GM18505 (cell line): ENCODE measurements around the gene CCRL2.

Source experiments
- ATAC-seq: cut with Tn5 transposase; IDR thresholded peaks from one replicate; pipeline ENCODE4 v1.9.1; 2021; ENCODE audit not compliant: unreplicated experiment
- POLR2A ChIP-seq: IDR thresholded peaks from 4 replicates; pipeline ENCODE4 v1.6.1; 2011; ENCODE audit warnings: borderline replicate concordance; ENCODE audit not compliant: insufficient read depth, insufficient read length; ENCODE audit errors: extremely low read depth

The CCRL2 gene

DNA sequence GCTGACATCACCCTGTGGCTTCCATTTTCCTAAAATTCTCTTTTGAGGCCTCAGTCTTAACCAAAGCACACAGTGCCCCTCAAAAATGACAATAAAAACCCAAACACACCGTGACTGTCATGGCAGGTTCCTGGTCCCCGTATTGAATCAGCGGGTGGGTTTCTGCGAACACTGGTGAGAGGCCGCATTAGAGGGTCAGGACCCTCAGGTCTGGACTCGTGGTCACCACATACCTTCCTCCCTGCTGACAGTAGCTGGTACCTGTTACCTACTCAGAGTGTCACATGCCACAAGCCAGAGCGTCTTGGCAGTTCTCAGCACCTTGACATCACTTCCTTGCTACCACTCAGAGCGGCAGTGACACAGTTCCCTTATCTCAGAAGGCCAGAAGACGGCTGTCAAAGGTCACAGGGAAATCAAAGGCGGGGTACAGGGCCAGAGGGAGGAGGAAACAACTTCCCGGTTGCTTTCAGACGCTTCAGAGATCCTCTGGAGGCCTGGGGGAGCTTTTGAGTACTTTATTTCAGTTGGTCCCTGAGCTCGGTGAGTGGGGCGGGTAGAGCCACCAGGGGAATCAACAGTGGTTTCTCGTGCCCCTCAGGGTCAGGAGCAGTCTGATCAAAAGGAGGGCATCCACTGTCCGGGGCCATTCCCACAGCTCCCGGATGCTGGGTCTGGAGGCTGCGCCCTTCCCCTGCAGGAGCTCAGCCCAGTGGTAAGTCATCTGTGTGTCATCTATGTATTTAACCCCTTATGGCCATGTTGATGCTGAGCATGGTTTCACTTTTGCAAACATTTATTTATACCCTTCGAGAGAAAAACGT, at the start of gene CCRL2, which contains the start of gene CCR5AS:
Gene CCRL2, plus strand, starts transcription at position 472 of the 824 bp plus-strand sequence. CDS start 821 bp downstream, outside the sequence.
Gene CCR5AS, minus strand, starts transcription at position 279 of the 824 bp plus-strand sequence.
- no peak for ATAC-seq
- no peak for TF ChIP-seq POLR2A

GRCh38 chr3:46358466-46358865, 48.6 kb upstream of the CCRL2 start:
- ATAC-seq, result no peak
- TF ChIP-seq POLR2A, result no peak

GRCh38 chr3:46359733-46360493, 47.1 kb upstream of the CCRL2 start:
- no peak for ATAC-seq
- no peak for TF ChIP-seq POLR2A

- ATAC-seq, result no peak
- no peak for TF ChIP-seq POLR2A
Measured at GRCh38 chr3:46360907-46361306, 46.2 kb upstream of the CCRL2 start.

- no peak for TF ChIP-seq POLR2A
- no peak for ATAC-seq
Measured at GRCh38 chr3:46361408-46362283, 45.4 kb upstream of the CCRL2 start.

DNA sequence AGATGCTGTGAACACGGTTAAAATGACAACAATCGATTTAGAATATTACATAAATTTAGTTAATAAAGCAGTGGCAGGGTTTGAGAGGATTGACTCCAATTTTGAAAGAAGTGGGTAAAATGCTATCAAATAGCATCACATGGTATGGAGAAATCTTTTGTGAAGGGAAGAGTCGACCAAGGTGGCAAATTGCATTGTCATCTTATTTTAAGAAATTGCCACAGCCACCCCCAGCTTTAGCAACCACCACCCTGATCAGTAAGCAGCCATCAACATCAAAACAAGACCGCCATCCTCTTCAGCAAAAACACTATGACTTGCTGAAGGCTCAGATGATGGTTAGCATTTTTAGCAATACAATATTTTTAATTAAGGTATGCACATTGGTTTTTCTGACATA, 42.0 kb upstream of the CCRL2 start:
- TF ChIP-seq POLR2A, result no peak
- ATAC-seq, result no peak

DNA sequence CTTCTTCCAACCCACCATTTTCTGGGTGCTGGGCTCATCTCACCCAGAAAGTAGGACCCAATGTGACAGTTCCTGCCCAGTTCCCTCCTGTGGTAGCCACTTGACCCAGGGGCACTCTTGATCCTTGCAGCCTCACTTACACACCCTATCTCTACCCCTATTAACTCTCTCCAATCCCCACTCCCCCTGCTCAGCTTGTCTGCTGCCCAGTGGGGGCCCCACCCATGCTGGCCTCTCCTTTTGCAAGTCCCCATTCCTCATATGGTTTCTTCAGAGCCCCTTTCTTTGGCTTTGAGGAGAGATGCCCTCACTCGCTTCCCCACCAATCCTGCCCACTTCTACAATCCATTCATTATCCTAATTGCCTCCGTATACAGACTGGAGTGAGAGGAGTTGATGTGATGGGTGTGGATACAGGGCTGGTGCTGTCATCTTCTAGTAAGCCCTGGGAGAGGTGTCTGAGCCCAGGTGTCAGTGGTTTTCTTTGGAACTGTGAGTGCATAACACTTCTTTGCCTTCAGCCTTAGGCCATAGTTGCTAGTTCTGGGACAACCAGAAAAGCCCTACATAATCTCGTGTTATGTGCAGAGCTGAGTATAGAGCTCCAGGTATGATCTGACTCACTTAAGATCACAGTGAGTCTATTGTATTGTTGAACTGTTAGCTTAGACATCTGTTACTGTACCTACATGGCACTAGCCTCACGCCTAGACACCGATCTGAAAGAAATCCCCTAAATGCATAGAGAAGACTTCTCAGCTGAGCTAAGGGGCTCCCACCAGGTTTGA, 41.1 kb upstream of the CCRL2 start:
- no peak for TF ChIP-seq POLR2A
- ATAC-seq, result no peak

- no peak for TF ChIP-seq POLR2A
- no peak for ATAC-seq
Measured at GRCh38 chr3:46367811-46368210, 39.2 kb upstream of the CCRL2 start.

- TF ChIP-seq POLR2A, result no peak
- no peak for ATAC-seq
Measured at GRCh38 chr3:46368569-46368968, 38.5 kb upstream of the CCRL2 start.

GRCh38 chr3:46369151-46369550, 37.9 kb upstream of the CCRL2 start:
- ATAC-seq, result no peak
- no peak for TF ChIP-seq POLR2A

- ATAC-seq, result peak; percentile 54
- no peak for TF ChIP-seq POLR2A
Measured at GRCh38 chr3:46369675-46370132, 37.4 kb upstream of the CCRL2 start.

DNA sequence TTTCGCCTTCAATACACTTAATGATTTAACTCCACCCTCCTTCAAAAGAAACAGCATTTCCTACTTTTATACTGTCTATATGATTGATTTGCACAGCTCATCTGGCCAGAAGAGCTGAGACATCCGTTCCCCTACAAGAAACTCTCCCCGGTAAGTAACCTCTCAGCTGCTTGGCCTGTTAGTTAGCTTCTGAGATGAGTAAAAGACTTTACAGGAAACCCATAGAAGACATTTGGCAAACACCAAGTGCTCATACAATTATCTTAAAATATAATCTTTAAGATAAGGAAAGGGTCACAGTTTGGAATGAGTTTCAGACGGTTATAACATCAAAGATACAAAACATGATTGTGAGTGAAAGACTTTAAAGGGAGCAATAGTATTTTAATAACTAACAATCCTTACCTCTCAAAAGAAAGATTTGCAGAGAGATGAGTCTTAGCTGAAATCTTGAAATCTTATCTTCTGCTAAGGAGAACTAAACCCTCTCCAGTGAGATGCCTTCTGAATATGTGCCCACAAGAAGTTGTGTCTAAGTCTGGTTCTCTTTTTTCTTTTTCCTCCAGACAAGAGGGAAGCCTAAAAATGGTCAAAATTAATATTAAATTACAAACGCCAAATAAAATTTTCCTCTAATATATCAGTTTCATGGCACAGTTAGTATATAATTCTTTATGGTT, 36.1 kb upstream of the CCRL2 start, which contains the start of gene CCR5:
Gene CCR5, plus strand, starts transcription at position 108 of the 680 bp plus-strand sequence. CDS start 1,957 bp downstream, outside the sequence.
- no peak for ATAC-seq
- TF ChIP-seq POLR2A, result no peak
